DMS 273 treated with DMSO at 0.1 percent for 48 hours (cell line): ENCODE data around the gene CDH24.

Experiments used
- DNase-seq: peaks from one replicate; lab custom pipeline; 2025; lab: John Stamatoyannopoulos, UW

Gene CDH24, protein sequence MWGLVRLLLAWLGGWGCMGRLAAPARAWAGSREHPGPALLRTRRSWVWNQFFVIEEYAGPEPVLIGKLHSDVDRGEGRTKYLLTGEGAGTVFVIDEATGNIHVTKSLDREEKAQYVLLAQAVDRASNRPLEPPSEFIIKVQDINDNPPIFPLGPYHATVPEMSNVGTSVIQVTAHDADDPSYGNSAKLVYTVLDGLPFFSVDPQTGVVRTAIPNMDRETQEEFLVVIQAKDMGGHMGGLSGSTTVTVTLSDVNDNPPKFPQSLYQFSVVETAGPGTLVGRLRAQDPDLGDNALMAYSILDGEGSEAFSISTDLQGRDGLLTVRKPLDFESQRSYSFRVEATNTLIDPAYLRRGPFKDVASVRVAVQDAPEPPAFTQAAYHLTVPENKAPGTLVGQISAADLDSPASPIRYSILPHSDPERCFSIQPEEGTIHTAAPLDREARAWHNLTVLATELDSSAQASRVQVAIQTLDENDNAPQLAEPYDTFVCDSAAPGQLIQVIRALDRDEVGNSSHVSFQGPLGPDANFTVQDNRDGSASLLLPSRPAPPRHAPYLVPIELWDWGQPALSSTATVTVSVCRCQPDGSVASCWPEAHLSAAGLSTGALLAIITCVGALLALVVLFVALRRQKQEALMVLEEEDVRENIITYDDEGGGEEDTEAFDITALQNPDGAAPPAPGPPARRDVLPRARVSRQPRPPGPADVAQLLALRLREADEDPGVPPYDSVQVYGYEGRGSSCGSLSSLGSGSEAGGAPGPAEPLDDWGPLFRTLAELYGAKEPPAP

DNA sequence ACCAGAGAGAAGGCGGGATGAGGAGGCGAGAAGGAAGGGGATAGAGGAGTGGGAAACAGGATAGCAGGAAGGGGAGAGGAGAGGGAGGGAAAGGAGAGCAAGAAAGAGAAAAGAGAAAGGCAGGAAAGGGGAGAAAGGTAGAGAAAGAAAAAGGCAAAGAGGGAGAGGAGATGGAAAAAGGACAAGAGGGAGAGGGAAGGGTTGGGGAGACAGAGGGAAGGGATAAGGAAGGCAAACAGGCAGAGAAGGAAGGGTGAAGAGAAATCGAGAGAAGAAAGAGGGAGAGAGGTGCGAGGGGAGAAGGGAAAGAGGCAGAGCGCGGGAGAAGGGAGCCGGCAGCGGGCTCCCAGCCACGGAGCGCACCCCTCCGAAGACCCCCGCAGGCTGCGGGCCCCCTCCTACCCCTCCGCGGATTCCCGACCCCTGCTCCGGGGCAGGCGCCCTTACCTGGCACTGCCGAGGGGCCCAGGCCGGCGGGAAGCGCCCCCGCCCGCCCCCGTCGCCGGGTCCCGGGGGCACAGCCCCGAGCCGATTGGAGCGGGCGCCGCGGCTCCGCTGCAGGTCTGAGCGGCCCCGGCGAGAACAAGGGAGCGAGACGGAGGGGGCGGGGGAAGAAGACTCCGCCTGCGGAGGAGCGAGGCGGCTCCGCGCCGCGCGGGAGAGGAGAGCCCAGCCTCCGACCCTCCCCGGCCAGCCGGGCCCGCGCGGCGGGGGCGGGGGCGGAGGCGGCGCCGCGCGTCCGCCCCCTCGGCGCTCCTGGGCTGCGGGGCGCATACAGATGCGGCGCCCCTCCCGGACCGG lies at the start of gene CDH24:
TSS of gene CDH24 (minus strand) at position 565 of the 801 bp plus-strand sequence. CDS start 1,787 bp downstream, outside the sequence.
- DNase-seq: no peak

- no peak for DNase-seq
Observed at GRCh38 chr14:23106747-23107045, 49.4 kb upstream of the CDH24 start.

GRCh38 chr14:23105348-23105824 lies 48.1 kb upstream of the CDH24 start:
- DNase-seq: no peak

GRCh38 chr14:23104591-23105347 lies 47.4 kb upstream of the CDH24 start, which contains the start of gene CIROP:
CIROP (minus strand) TSS chr14:23104989; CDS start chr14:23104920, 69 bp downstream.
- DNase-seq: no peak

GRCh38 chr14:23104070-23104590 lies 46.8 kb upstream of the CDH24 start:
- no peak for DNase-seq

- DNase-seq: no peak
Observed at GRCh38 chr14:23103581-23103980, 46.3 kb upstream of the CDH24 start.

- no peak for DNase-seq
Observed at GRCh38 chr14:23102801-23103200, 45.5 kb upstream of the CDH24 start.

GRCh38 chr14:23101986-23102625 lies 44.8 kb upstream of the CDH24 start:
- no peak for DNase-seq

- no peak for DNase-seq
Observed at GRCh38 chr14:23101213-23101970, 44.1 kb upstream of the CDH24 start.

- no peak for DNase-seq
Observed at GRCh38 chr14:23099212-23099861, 42.0 kb upstream of the CDH24 start.

- no peak for DNase-seq
Observed at GRCh38 chr14:23097786-23098185, 40.5 kb upstream of the CDH24 start.

- no peak for DNase-seq
Observed at GRCh38 chr14:23095196-23096108, 38.1 kb upstream of the CDH24 start, which contains the start of gene C14orf119. C14orf119 (plus strand) TSS chr14:23095505; CDS start chr14:23097659, 2,154 bp downstream.

- no peak for DNase-seq
Observed at GRCh38 chr14:23094666-23095195, 37.4 kb upstream of the CDH24 start, which contains the start of gene ACIN1. ACIN1 (minus strand) TSS chr14:23095136; CDS start chr14:23095112, 24 bp downstream.

DNA sequence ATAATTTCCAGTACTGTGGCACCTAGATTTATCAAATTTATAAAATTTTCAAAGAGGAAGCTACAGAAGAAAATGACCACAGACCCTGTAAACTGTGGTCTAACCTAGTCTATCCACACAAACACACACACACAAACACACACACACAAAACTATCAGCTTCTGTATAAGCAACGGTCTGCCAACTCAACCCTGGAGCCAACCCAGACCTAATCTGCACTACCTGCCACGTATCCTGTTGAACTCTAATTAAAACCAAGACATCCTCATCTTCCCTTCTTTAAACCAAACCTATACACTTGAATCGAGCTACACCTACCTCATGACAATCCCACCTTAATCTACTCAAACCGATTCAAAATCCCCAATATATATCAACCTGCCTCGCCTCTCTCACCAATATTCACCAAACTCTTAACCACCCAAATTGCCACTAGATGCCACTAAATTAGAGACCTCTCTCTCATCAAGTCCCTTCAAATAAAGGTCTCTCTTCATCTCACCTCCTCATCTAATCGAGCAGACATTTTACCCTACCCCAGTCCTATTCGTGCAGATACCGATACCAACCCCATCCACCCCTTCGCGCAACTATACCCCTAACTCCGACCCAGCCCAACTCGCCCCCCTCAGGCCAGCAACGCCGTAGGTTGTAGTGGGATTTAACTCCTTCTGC lies 36.8 kb upstream of the CDH24 start:
- DNase-seq: no peak

- DNase-seq: no peak
Observed at GRCh38 chr14:23093526-23093925, 36.2 kb upstream of the CDH24 start.

DNA sequence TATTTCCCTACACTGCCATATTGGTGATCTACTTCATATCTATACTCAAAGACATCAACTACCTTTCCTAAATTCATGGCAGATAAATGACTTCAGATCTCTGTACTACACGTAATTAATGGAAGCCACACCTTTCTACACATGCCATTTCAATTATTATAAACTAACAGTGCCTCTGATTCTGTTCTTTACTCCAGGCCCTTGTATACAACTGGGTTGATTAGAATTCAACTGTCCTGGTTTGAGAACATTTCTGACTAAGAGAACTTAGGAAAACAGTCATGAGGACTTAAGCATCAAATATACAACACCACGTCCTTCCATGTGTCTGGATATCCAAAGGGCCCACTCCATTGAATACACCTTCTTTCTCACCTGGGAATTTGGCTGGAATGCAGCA lies 35.8 kb upstream of the CDH24 start:
- no peak for DNase-seq
